HG02870 (cell line): ENCODE measurements around the gene ADARB2.
A peak's percentile ranks its signal among the peaks of the same experiment; 100 is the strongest.
"Not testable (repeated sequence)": the region's sequence is repeated elsewhere in the genome, so short reads cannot be mapped to it uniquely, and the experiment has no call there.

Source experiments
- ATAC-seq: cut with Tn5 transposase; IDR thresholded peaks from one replicate; pipeline ENCODE4 v1.9.1; 2021; ENCODE audit warnings: mild to moderate bottlenecking, moderate library complexity; ENCODE audit not compliant: unreplicated experiment

The ADARB2 gene

GRCh38 chr10:1737222-1738061, at the start of gene ADARB2:
Gene ADARB2 (minus strand): TSS chr10:1737525.
- ATAC-seq = peak; percentile 78

- no peak for ATAC-seq
Measured at GRCh38 chr10:1785835-1786234, 48.5 kb upstream of the ADARB2 start.

- no peak for ATAC-seq
Measured at GRCh38 chr10:1782841-1783240, 45.5 kb upstream of the ADARB2 start.

- no peak for ATAC-seq
Measured at GRCh38 chr10:1779796-1780195, 42.5 kb upstream of the ADARB2 start.

- no peak for ATAC-seq
Measured at GRCh38 chr10:1778375-1778969, 41.1 kb upstream of the ADARB2 start.

GRCh38 chr10:1776127-1776662, 38.9 kb upstream of the ADARB2 start:
- no peak for ATAC-seq

GRCh38 chr10:1774796-1775195, 37.5 kb upstream of the ADARB2 start:
- no peak for ATAC-seq

- not testable (repeated sequence) for ATAC-seq
Measured at GRCh38 chr10:1773204-1773603, 35.9 kb upstream of the ADARB2 start.

GRCh38 chr10:1766049-1766448, 28.7 kb upstream of the ADARB2 start:
- ATAC-seq = no peak

GRCh38 chr10:1762076-1762475, 24.8 kb upstream of the ADARB2 start:
- ATAC-seq = no peak

- ATAC-seq = no peak
Measured at GRCh38 chr10:1754506-1755153, 17.3 kb upstream of the ADARB2 start.

- ATAC-seq = no peak
Measured at GRCh38 chr10:1752153-1752552, 14.8 kb upstream of the ADARB2 start.

- no peak for ATAC-seq
Measured at GRCh38 chr10:1747590-1748157, 10.3 kb upstream of the ADARB2 start.

GRCh38 chr10:1746796-1747195, 9.5 kb upstream of the ADARB2 start:
- ATAC-seq = no peak

- no peak for ATAC-seq
Measured at GRCh38 chr10:1745780-1746456, 8.6 kb upstream of the ADARB2 start.

- ATAC-seq = no peak
Measured at GRCh38 chr10:1744524-1744923, 7.2 kb upstream of the ADARB2 start.

- ATAC-seq = no peak
Measured at GRCh38 chr10:1743141-1743540, 5.8 kb upstream of the ADARB2 start.

GRCh38 chr10:1741450-1741849, 4.1 kb upstream of the ADARB2 start:
- no peak for ATAC-seq

GRCh38 chr10:1739751-1740150, 2.4 kb upstream of the ADARB2 start:
- ATAC-seq = no peak

GRCh38 chr10:1738950-1739349, 1.6 kb upstream of the ADARB2 start:
- ATAC-seq = peak; percentile 61

GRCh38 chr10:1736972-1737221, 428 bp downstream of the ADARB2 start:
- ATAC-seq = no peak
